GM18909 (cell line): Measurements from ENCODE around the gene CAMTA1.

ENCODE experiments used
- ATAC-seq: cut with Tn5 transposase; IDR thresholded peaks from one replicate; pipeline ENCODE4 v1.9.1; 2021; ENCODE audit warnings: mild to moderate bottlenecking; ENCODE audit not compliant: unreplicated experiment, poor library complexity

Gene CAMTA1

GRCh38 chr1:7614576-7615074 lies 829.4 kb downstream of the CAMTA1 start:
- ATAC-seq = no peak

DNA sequence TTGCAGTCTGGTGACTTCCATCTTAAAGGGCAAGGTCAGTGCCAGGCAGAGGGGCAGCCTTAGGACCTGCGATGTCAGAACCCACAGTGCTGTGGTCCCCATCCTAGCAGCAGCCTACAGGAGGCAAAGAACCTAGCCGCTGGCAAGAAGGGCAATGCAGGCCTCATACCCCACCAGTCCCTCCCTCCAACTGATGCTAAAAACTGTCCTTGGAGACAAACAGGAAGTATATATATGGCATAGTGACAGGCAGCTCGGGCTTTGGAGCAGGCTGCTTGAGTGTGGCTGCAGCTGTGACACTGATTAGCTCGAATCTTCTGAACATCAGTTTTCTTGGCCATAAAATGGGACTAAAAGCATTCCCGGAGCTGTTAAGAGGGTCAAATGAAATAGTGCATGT lies 829.9 kb downstream of the CAMTA1 start:
- ATAC-seq = no peak

DNA sequence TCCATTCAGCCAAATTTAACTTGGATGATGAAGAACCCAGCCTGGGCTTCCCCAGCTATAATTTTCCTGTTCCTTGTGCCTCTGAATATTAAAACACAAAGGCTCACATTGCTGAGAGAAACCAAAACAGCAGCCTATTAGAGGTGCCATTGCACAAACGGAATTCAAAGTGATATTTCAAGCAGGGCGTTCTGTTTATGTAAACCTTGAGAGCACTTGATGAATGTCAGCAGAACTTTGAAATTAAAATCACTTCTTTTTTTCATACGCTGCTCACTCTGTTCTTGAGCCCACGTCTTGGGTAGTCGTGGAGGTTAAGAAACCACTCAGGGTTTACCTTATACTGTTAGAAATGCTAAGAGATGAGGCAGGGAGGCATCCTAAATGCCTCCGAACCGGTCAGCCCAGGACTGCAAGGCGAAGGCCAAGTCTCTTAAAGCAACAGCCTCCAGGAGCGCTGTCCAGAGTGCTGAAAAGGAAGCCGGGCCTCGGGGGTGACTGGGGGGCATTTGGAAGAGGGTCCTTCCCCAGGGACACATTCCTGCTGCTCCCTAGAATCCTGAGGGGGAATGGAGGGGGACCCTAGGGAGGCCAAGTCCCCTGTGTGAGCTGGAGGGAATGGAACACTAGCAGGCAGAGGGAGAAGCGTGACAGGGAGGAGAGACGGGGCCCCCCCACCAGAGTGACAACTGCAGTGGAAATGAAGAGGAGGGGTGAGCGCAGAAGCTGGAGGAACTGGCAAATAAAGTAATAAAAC lies 831.0 kb downstream of the CAMTA1 start:
- no peak for ATAC-seq

DNA sequence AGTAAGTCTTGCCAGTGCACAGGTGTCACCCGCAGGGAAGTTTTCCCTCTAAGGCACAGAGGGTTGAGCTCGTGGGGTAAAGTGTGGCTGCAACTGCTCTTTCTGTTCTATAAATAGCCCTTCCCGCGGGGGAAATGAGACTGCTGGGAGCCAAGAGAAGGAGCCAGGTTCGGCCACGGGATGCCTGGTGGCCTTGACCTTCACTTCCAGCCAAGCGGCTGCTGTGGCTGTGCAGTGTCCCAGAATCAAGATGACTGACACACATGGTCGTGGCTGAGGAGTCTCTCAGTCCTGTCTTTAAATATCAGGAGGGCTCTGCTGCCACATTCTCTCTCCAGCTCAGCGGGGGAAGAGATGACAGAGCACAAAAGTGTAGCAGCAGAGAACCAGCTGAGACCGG lies 831.7 kb downstream of the CAMTA1 start:
- ATAC-seq = no peak

- no peak for ATAC-seq
Measured at GRCh38 chr1:7617826-7618225, 832.6 kb downstream of the CAMTA1 start.

DNA sequence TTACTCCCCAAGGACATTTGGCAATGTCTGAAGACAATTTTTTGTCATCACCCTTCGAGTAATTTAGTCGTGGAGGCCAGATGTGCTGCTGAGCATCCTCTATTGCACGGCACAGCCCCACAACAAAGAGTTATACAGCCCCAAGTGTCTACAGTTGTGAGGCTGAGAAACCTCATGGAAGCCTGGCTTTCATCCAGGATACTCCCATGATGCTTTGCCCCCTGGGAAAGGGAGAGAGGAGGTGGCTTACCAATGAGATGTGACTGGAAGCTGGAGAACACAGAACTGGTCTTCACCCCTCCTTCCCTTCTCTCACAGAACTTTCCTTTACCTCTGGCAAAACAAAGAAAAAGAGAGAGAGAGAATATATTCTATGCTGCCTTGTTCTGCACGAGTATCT lies 834.9 kb downstream of the CAMTA1 start:
- ATAC-seq = no peak

GRCh38 chr1:7621334-7622219 lies 836.3 kb downstream of the CAMTA1 start:
- no peak for ATAC-seq

GRCh38 chr1:7623842-7624241 lies 838.6 kb downstream of the CAMTA1 start:
- ATAC-seq = no peak

DNA sequence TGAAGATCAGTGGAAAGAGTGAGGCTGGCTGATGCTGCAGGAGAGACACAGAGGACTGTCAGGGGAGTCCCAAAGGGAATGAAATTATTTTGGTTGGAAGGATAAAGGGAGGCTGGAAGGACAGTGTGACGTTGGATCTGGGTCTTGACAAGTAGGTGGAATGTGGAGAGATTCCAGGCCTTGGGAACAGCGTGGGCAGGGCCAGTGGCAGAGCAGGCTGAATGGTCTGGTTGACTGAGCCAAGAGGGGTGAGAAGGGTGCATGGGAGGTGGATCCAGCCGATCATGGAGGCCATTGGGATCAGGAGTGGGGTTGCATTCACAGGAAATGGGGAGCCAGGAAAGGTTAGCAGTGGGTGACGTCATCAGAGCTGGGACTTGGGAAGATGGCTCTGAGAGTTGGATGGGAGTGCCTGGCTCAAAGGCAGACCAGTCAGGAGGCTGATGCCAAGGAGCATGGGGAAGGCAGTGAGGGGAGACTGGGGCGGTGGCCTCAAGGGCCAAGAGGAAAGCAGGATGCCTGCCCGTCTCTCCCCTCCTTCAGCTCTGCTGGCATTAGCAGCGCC lies 839.6 kb downstream of the CAMTA1 start:
- ATAC-seq = no peak

DNA sequence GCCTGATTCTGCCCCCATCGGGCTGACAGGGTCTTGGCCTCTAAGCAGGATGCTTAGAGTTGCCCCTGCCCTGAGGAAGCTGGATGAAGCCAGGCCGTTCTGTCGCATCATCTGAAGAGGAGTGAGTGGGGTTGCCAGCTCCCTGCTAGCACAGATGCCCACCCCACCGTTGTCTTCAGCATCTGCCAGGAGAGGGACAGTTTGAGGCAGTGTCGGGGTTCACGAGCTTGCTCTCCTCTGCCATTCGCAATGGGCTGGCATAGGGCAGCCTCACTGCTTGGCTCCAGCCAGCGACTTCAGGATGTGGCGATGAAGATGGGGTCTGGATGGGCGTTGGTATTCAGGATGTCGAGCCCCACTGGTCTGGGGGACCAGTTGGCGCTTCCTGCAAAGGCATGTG lies 840.1 kb downstream of the CAMTA1 start:
- ATAC-seq = no peak

- ATAC-seq = no peak
Measured at GRCh38 chr1:7628273-7628672, 843.0 kb downstream of the CAMTA1 start.

- ATAC-seq = no peak
Measured at GRCh38 chr1:7629011-7629410, 843.8 kb downstream of the CAMTA1 start.

- no peak for ATAC-seq
Measured at GRCh38 chr1:7629465-7630195, 844.4 kb downstream of the CAMTA1 start.

DNA sequence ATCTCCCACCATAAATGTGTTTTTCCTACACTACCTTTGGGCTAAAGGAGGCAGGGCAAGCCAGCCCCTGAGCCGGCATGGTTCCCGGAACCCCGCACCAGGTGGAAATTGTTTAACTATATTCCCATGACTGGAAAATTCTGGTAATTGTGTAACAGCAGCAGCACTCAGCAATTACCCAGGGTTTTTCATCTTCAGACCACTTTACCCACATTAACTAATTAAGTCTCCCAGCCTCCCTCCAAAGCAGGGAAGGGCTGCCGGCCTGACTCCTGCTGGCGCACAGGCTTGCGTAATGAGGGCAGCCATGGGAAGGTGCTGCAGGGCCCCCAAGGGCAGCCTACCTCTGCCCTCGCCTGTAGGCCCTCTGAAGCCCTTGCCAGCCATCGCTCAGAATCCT lies 845.1 kb downstream of the CAMTA1 start:
- no peak for ATAC-seq

DNA sequence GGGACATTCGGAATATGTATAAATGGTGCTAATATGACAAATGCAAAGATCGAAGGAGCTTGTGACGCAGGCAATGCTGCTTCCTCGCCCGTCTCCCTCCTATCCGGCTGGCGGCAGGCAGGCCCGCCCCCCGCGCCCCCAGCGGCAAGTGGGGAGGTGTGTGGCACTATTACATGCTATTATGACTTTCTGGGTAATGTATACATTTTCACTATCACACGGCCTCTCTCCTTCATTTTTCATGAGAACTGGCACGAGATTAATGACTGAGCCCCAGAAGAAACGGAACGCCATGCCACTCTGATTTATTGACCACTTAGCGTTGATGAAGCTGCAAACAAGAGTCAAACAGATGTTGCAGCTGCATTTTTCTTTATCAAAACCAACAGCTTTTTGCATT lies 846.9 kb downstream of the CAMTA1 start:
- ATAC-seq = no peak

GRCh38 chr1:7632681-7633080 lies 847.4 kb downstream of the CAMTA1 start:
- no peak for ATAC-seq

GRCh38 chr1:7633506-7634245 lies 848.4 kb downstream of the CAMTA1 start:
- ATAC-seq = no peak

DNA sequence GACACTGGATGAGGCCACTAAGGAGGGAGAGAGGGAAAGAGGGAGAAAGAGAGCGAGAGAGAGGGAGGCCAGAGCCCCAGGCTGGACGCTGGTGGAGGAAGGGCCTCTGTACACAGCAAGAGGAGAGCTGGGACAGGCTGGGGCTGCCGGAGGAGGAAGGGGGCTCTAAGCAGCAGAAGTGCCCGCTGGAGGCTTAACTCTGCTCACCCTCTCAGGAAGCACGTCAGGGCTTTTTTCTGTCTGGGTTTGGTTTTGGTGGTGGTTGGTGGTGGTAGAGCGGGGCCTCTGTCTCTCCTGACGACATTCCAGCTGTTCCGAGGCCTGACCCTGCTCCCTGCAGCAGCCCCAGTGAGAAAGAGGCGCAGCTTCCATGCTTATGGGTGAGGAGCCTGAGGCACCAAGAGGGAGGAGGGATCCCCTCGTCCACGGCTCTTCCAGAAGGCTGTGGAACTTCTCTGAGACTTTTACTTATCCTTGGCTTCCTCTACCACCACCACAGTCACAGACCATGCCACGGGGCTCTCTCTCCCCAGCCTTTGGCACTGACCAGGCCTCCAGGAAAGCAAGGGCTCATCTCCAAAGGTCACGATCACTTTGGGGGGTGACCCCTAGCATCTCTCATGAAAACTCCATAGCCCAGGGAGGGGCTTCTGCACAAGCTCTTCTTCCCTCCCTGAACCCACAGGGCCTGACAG lies 849.4 kb downstream of the CAMTA1 start:
- no peak for ATAC-seq
